ENCODE results near the gene LDLRAD3.
A peak's percentile ranks its signal among the peaks of the same experiment; 100 is the strongest.
"Not testable (repeated sequence)": the region's sequence is repeated elsewhere in the genome, so short reads cannot be mapped to it uniquely, and the experiment has no call there.

LDLRAD3 gene, protein sequence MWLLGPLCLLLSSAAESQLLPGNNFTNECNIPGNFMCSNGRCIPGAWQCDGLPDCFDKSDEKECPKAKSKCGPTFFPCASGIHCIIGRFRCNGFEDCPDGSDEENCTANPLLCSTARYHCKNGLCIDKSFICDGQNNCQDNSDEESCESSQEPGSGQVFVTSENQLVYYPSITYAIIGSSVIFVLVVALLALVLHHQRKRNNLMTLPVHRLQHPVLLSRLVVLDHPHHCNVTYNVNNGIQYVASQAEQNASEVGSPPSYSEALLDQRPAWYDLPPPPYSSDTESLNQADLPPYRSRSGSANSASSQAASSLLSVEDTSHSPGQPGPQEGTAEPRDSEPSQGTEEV

DNA sequence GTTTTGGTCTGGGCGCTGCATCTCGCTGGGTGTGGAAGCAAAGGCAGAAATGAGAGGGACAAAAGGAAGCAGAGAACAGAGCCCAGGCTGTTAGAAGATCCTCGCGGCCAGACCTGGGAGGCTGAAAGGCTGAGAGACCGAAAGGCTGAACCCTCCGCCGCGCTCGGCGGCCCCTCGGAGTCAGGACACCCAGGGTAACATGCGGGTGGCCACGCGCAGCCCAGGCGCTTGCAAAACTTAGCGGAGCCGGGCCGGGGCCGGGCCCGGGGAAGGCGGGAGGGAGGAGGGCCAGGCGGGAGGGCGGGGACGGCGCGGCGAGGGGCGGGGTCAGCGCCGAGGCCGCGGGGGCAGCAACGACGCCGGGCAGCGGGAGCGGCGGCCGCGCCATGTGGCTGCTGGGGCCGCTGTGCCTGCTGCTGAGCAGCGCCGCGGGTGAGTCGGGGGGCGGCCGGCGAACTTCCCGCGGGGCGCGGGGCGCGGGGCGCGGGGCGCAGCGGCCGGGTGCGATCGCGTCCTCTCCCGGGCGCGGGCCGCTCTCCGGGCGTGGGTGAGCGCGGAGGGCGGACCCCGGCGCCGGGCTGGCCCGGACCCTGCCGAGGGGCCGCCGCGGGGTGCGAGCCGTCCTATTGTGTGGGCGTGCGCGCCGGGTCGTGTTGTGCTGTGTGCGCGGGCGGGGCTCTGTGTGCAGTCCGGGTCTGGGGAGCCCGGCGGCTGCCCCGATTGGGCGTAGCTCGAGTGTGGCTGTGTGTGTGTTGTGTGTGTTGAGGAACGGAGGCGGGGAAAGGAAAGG is at the start of gene LDLRAD3:
TSS of gene LDLRAD3 (plus strand) at position 350 of the 790 bp plus-strand sequence. CDS start at position 387, 37 bp downstream.
- DNase-seq = no peak

DNA sequence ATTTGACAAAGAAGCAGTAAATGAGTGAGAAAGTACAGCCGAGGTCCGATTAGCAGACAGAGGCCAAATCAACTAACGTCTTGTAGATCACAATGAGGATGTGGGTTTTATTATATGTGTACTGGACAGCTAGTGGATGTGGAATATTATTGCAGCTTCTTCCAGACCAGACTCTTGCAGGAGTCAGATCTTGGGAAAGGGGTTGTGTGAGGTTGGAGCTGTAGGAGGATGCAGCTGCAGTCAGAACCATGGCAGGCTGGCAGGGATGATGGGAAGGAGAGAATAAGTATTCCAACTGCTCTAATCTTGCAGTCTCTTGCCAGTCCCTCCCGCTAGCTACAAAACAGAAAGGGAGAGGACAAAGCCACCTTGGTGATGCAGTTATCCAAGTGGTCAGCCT is 46.8 kb upstream of the LDLRAD3 start:
- no peak for DNase-seq

DNA sequence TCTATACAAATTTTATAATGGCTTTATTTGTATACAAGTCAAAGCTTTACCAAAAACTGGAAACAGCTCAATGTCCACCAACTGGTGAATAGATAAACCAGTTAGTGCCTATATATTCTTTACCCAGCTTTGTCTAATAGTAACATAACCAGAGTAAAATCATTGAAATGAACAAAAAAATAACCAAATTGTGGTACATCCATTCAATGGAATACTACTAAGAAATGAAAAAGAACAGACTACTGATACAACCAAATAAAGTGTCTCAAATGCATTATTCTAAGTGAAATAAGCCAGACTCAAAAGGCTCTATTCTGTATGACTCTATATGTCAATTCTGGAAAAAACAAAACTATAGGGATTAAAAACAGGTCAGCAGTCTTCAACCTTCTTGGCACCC is 40.9 kb upstream of the LDLRAD3 start:
- DNase-seq = no peak

DNA sequence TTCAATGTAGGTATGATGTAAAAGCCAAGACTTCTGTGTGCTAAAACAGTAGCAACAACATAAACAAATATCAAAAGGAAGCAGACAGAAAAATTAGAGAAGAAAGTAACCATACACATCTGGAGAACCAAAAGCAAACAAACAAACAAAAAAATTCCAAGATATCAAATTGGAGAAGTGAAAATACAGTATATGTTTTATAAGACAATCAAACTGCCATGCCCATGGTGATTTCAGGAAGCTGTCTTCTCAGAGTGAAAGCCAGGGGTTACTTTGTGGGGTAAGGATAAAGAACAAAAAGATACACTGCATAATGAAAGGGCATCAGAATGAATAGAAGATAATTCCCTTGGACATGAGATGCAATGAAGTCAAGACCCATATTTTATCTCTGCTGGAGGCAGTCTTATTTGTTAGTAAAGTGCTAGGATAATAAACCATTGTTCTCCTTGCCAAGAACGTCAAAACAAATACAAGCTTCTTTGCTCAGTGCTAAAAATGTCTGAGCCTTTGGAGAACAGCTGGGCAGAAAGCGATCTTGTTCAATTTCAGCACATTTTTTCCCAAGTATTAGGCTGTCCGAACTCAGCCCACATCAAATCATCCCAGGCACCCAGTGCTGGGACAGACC is 38.1 kb upstream of the LDLRAD3 start:
- no peak for DNase-seq

DNA sequence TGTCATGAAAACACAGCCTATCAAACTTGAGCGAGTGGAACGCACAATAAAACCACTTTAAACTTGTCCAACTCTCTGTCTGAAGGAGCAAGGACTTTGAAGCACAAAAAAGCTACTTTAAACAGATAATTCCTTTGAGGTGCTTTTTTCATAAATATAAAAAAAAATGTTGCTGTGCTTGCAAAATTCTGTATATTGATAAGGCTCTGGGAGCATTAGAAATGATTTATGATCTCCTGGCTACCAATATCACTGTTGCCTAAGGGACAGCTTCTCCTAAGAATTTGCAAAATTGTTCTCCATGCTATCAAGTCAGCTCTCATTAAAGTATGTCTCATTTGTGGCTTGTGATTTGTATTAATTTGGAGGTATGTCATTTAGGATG is 37.6 kb upstream of the LDLRAD3 start:
- no peak for DNase-seq

DNA sequence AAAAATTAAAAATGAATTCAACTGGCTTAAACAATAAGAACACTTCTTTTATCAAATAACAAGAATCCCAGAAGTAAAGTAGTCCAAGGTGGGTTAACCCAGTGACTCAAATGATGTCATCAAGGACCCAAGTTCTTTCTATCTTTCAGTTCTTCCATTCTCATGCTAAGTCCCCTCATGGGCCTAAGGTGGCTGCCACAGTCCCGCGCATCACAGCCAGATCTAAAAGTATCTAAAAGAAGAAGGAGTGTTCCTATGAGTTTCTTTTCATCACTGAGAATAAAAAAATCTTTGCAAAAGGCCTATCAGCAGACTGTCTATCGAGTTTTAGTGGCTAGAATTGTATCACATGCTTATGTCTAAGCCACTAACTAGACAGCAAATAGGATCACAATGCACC is 37.2 kb upstream of the LDLRAD3 start:
- DNase-seq = no peak

DNA sequence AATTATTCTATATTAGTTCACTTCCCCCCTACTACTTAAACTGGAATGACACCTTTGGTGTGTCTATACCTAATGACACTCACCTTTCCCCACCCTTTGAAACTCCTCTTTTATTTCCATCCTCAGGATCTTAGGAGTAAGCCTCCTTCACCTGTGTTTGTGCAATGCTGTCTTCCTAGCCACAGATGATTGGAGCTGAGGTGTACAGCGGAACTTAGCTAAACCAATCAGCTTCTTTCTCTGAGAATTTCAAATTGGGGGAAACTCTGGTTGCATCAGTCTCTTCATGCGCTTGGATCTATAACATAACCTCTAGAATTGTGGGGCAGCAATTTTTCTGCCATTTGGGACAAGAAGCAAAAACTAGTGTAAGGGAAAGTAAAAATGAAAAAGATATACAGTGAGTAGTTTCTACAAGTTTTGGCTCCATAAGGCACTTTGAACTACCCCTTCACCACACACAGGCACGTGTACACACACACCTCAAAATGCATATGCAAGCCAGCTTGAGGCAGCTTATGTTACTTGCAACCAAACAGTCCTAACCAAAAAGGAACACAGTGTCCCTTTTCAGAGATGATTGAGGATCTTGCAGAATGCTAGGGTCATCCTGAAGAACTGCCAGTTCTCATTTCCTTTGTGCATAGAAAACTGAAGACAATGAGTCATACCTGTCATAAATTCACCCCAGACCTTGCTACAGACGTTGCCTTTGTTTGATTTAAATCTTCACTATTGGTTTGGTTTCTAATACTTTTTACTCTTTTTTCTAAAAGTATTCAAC is 36.0 kb upstream of the LDLRAD3 start:
- DNase-seq = peak; percentile 60 to 64

DNA sequence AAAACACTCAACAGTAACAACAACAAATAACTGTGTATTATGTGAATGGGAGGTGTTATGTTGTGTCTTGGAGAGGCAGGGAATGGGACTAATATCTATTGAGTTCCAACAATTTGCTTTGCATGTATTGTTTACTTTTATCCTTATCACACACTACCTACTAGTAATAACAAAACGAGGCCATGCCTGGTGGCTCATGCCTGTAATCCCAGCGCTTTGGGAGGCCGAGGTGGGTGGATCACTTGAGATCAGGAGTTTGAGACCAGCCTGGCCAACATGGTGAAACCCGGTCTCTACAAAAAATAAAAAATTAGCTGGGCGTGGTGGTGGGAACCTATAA is 35.5 kb upstream of the LDLRAD3 start:
- DNase-seq = not testable (repeated sequence)

DNA sequence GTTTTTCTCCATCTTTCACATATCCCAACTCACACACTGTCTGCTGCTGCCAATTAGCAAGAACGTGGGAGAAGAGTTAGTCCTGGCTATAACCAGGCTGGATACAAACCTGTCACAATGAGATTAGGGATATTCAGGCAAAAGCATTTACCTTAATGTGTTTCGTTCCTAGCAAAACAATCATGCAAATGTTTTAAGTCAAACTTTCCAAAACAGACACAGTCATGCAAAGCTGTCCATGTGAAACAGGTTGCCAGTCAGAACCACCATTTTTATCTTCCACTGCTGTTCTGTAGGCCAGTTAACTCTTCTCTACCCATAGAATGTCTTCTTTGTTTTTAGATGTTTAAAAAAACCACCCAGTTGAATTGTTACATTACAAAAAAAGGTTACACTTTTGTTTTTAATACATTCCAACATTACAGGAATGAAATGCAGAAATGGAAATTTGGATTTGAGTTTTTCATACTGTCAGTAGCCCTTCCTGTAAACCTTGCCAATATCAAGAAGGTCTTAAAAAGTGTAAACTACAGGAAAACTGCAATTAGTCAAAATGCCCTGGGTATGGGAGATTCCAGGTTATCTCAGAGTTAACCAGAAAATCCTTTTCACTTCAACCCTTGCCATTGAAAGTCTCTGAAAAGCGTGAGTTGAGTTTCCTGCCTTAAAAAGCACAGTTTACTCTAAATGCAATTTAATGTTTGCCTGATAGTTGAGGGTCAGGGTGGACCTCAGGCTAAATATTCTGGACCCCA is 34.2 kb upstream of the LDLRAD3 start:
- DNase-seq = no peak

DNA sequence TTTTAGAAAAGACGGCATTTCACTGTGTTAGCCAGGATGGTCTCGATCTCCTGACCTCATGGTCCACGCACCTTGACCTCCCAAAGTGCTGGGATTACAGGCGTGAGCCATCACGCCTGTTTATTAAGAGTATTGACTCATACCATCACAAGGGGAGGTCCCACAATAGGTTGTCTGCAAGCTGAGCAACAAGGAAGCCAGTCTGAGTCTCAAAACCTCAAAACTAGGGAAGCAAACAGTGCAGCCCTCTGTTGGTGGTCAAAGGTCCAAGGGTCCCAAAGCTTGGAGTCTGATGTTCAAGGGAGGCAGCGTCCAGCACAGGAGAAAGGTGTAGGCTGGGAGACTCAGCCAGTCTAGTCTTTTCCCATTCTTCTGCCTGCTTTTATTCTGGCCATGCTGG is 32.8 kb upstream of the LDLRAD3 start:
- DNase-seq = no peak

DNA sequence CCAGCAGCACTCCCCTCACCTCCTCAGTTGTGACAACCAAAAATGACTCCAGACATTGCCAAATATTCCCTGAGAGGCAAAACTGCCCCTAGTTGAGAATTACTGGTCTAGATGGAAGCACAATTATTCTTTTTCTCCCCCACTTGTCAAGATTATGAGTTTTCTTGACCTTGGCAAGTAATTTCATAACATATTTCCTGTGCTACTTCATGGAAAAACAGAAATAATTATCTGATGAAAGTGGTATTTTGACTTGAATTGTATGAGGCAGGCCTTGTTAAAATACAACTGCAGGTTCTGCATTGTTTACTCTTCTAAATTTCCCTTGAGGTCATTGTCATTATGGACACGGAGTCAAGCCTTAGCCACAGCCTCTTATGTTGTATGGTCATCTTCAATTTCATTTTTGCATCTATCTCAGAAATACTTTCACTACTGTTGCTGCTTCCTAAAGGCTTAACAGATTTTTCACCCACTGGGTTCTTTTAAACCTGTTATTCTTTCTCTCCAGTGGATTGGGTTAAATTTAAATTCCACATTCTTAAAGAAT is 32.2 kb upstream of the LDLRAD3 start:
- DNase-seq = no peak

DNA sequence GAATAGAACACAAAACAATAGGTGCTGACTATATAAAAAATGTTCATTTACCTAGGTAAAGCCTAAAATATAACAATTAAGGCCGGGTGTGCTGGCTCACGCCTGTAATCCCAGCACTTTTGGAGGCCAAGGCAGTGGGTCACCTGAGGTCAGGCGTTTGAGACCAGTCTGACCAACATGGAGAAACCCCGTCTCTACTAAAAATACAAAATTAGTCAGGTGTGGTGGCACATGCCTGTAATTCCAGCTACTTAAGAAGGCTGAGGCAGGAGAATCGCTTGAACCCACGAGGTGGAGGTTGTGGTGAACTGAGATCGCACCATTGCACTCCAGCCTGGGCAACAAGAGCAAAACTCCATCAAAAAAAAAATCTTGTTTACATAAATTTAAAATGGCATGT is 31.4 kb upstream of the LDLRAD3 start:
- DNase-seq = not testable (repeated sequence)

DNA sequence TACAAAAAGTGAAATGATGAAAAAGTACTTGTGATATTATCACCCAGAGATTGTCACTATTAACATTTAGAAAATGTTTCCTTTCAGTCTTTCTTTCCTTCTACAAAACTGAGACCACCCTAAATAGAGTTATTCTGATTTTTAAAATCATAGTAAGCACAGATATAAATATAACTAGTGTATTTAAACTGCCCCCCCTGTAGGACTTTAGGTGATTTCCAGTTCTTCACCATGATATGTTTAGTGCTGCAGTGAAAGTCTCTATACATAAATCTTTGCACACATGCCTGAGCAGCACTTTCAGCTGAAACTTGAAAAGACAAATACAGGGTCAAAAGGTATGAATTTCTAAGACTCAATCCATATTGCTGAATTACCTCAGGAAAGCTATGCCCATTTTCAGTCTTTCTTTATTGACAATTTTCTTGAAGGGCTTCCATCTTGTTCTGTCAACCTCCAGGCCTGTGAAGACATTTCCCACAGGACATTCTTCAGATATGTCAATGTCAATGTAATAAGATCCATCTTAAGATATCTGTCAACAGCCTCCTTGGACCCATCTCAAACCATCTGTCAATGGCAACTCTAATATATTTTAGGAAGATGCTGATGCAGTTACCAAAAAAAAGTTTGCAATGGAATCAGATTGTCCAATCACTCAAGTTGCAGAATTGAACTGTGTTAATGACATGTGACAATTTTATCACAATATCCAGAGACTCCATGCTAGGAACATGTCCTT is 30.8 kb upstream of the LDLRAD3 start:
- no peak for DNase-seq

DNA sequence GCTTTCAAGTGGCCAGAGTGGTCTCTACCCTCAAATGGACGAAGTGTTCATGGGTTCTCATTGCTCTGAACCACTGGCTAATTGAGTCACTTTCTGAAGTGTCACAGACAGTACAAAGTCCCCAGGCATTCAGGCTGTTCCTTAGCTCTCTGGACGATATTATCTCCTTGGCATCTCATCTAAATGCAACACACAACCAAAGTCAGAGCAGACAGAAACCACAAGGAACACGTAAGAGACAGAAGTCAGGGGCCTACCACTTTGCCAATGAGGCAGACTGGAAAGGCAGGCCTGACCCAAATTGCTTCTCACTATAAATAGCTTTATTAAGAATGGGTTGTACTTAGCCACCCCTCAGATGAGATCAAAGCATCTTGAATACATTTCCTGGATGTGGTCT is 29.0 kb upstream of the LDLRAD3 start:
- no peak for DNase-seq

DNA sequence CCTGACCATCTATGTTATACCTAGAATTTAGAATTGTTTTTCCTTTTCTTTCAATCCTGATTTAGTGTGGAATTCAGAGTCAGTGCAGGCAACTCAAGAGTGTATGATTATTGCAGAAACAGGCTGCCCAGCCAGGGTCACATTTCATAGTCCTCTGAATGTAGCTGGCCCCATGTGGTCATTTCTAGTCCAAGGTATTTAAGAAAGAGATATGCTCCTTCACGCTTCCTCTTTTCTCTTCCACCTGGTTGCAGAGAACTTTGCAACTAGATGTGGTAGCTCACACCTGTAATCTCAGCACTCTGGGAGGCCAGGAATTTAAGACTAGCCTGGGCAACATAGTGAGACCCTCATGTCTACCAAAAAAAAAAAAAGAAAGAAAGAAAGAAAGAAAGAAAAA is 27.6 kb upstream of the LDLRAD3 start:
- no peak for DNase-seq

DNA sequence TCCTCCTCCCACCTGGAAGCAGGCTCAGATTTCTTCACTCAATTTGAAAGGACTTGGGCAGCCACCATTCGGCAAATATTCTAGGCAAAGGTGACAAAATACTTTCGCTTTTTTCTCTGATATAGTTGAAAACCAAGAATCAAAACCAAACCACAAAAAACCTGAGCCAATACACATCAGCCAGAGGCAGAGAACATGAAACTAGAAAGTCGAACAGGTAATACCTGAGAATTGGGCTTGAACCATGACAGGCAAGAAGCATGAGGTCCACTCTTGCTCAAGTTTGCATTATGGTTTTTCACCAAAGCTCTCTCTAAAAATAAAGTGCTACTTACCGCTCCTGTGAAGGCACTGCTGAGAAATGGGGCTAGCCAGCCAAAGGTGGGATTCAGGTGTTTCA is 26.2 kb upstream of the LDLRAD3 start:
- no peak for DNase-seq

DNA sequence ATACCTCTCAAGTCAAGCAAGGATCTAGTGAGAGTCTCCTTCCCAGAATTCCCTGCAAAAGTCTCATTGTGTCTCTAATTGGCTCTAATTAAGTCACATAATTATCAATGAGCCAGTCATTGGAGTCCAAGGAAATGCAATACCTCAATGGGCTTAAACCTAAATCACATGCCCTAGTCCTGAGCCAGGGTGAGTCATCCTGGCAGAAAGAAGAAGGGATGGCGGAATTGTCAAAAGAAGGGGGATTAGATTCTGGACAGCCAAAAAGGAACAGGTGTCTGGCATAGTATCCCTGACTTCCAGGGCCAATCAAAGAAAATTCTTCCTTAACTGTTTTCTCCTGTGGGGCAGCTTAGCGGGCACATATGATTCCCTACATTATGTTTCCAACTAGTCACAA is 25.1 kb upstream of the LDLRAD3 start:
- DNase-seq = no peak

DNA sequence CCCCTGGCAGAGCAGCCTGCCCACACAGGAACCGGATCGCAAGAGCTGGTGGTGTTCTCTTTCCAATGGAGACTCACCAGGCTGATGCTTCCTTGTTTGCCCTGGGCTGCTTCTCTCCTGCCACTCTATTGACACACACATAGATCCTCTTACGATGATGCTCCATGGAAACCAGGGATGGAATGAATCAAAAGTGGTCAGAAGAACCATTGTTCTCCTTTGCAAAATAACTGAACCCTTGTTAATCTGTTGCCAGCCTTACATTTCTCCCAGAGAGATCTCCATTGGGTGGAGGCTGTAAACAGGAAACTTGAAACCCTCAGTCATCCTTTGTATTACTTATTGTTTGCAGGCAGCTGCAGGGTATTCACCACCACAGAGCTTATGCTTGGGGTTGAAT is 24.6 kb upstream of the LDLRAD3 start:
- no peak for DNase-seq

DNA sequence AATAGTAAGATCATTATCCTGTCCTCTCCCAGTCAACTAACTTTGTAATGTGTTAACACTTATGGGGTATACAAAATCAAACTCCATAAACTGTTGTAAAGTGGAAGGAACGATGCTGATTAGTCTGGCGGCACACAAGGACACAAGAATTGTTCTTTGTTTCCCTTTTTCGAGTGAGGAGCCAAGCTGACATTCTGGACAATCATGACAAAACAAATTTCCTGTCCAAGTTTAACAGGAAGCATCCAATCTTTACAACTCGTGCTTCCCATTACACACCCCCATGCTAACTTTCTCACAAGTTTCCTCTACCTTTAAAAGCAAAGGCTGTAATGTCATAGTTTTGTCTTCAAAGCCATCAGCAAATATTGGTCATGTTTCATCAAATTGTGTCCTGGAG is 20.4 kb upstream of the LDLRAD3 start:
- no peak for DNase-seq

DNA sequence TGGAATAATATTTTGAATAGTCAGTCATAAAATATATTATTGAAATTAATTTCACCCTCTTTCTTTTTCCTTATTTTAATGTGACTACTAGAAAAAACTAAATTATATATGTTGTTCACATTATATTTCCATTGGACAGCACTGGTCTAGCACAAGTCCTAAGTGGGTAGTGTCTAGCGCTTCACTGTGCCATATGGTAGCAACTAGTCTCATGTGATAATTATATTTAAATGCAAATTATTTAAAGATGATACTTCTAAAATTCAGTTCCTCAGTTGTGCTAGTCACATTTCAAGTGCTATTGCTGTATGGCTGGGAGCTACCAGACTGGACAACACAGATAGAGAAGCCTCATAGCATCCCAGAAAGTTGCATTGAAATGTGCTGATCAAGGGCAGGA is 19.1 kb upstream of the LDLRAD3 start:
- DNase-seq = no peak

DNA sequence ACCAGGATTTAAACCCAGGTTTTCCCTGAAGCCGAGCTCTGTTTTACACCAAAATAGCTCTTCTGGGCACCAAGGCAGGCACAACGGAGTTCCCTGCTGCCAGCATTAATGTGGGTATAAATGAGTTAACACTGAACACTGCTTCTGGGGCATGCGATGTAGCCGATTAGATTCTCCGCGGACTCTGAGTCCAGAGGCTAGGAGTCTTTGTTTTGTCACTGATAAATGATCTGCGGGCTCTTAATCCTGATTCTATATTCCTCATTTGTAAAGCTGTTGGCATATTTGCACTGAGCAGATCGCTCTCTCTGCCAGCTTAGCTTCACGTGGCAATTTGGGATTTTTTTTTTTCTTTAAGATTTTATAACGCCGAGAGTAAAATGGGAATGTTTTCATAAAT is 16.8 kb upstream of the LDLRAD3 start:
- DNase-seq = no peak

DNA sequence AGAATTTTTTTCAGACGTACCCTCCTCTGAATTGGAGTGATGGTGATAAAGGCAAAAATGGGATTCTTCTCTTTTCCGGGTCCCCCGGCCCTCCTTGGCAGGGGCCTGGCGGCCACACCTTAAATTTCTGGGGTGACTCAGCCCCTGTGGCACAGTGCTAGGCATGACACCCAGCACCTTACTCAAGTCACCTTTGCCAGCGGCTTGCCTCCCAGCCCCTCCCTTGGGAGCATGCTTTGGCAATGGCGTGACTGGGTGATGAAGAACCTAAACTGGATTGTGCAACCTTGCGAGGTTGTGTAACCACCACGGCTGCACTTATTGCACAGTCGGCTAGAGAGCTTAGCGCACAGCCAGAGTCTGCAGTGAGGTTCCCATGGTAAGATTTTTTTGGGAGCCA is 16.2 kb upstream of the LDLRAD3 start:
- peak; percentile 84 to 90 for DNase-seq
